Activated naive CD8-positive, alpha-beta T cell (primary cell): Measurements from ENCODE around the gene APOL5.
"Not testable (repeated sequence)": the region's sequence is repeated elsewhere in the genome, so short reads cannot be mapped to it uniquely, and the experiment has no call there.

Experiments used
- H3K27ac Mint-ChIP-seq: one replicate; pipeline ENCODE4 v1.8.0; 2021; ENCODE audit warnings: mixed read lengths
- H3K27me3 Mint-ChIP-seq: one replicate; pipeline ENCODE4 v1.8.0; 2021; ENCODE audit warnings: mixed read lengths
- H3K36me3 Mint-ChIP-seq: one replicate; pipeline ENCODE4 v1.8.0; 2021; ENCODE audit warnings: mixed read lengths
- H3K4me1 Mint-ChIP-seq: one replicate; pipeline ENCODE4 v1.8.0; 2021; ENCODE audit warnings: low read depth, mixed read lengths
- H3K4me3 Mint-ChIP-seq: one replicate; pipeline ENCODE4 v1.8.0; 2021; ENCODE audit warnings: mild to moderate bottlenecking, mixed read lengths
- H3K9me3 Mint-ChIP-seq: one replicate; pipeline ENCODE4 v1.8.0; 2021; ENCODE audit warnings: low read depth, mixed read lengths

Gene APOL5

DNA sequence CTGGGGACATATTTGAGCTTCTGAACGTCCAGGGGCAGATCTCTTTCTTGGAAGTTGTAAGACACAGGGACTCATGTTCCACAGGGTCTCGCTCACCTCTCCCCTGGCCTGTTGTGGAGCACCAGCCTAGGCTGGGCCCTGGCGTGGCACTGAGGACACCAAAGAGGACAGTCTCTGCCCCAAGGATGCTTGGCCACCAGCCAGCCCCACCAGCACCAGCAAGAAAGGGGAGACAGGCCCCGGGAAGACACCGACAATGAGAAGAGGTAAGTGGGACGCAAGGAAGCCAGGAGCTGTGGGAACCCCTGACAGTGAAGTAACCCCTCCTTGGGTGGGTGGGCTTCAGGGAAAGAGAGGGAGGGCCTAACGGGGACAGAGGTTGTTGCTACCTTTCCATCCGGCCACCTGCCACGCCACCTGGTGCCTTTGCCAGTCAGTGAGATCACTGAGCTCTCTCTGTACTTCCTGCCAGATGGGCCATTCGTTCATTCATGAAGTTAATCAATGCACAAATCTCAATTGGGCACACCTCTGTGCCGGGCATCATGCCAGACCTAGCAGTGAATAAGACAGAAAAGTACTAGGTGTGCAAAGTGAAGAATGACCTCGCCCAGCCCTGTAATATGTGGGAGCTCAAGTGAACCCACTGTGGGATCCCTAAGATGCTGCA is 11.1 kb downstream of the APOL5 start:
- peaks cover 4% of the 10 kb centered on the region for H3K27me3 Mint-ChIP-seq
- H3K9me3 Mint-ChIP-seq, result no peaks in the 10 kb centered on the region
- no peak overlapping the region for H3K4me3 Mint-ChIP-seq
- H3K36me3 Mint-ChIP-seq, result no peaks in the 10 kb centered on the region
- H3K4me1 Mint-ChIP-seq, result no peaks in the 10 kb centered on the region
- no peak overlapping the region for H3K27ac Mint-ChIP-seq

GRCh38 chr22:35729309-35729698 is 11.6 kb downstream of the APOL5 start:
- Mint-ChIP-seq H3K27me3 (peaks cover 4% of the 10 kb centered on the region), H3K36me3 (no peaks in the 10 kb centered on the region), H3K27ac (no peak overlapping the region), H3K9me3 (no peaks in the 10 kb centered on the region), H3K4me3 (no peak overlapping the region), H3K4me1 (no peaks in the 10 kb centered on the region)

GRCh38 chr22:35731321-35731720 is 13.6 kb downstream of the APOL5 start:
- H3K27me3 Mint-ChIP-seq, result peaks cover 4% of the 10 kb centered on the region
- H3K36me3 Mint-ChIP-seq, result no peaks in the 10 kb centered on the region
- H3K27ac Mint-ChIP-seq, result no peak overlapping the region
- no peaks in the 10 kb centered on the region for H3K4me1 Mint-ChIP-seq
- no peaks in the 10 kb centered on the region for H3K9me3 Mint-ChIP-seq
- H3K4me3 Mint-ChIP-seq, result no peak overlapping the region

DNA sequence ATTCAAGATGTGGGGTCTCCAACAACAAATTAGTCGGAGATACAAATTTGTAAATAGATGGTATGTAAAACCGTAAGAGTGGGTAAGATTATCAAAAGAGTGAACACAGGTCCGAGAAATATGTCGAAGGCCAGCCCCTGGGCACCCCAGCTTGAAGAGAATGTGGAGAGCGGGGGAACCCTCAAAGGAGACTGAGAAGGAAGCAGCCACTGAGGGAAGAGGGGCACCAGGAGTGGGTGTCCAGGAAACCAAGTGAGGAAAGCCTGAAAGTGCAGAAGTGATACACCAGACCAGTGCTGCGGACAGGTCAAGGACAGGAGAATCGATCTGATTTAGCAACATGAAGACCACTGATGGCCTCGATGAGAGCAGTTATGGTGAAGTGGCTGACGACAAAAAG is 14.4 kb downstream of the APOL5 start:
- no peaks in the 10 kb centered on the region for H3K9me3 Mint-ChIP-seq
- no peaks in the 10 kb centered on the region for H3K36me3 Mint-ChIP-seq
- no peak overlapping the region for H3K4me3 Mint-ChIP-seq
- no peaks in the 10 kb centered on the region for H3K4me1 Mint-ChIP-seq
- H3K27me3 Mint-ChIP-seq, result peaks cover 4% of the 10 kb centered on the region
- no peak overlapping the region for H3K27ac Mint-ChIP-seq

DNA sequence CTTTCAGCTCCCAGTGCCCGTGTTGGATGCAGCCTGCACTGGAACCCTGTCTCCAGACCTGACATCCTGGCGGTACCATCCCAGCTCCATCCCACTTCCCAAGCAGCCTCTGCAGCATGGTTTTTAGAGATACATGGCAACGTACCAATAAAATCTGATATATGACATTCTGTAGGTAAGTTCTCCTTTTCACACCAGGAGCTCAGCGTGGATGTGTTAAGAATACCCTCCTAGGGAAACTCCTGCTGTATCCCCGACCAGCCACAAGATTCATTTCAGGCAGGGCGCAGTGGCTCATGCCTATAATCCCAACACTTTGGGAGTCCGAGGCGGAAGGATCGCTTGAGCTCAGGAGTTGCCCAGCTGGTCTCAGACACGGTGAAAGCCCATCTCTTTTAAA is 15.4 kb downstream of the APOL5 start:
- Mint-ChIP-seq H3K9me3 (no peaks in the 10 kb centered on the region), H3K27me3 (peaks cover 4% of the 10 kb centered on the region), H3K4me1 (no peaks in the 10 kb centered on the region), H3K36me3 (no peaks in the 10 kb centered on the region), H3K4me3 (no peak overlapping the region), H3K27ac (no peak overlapping the region)

DNA sequence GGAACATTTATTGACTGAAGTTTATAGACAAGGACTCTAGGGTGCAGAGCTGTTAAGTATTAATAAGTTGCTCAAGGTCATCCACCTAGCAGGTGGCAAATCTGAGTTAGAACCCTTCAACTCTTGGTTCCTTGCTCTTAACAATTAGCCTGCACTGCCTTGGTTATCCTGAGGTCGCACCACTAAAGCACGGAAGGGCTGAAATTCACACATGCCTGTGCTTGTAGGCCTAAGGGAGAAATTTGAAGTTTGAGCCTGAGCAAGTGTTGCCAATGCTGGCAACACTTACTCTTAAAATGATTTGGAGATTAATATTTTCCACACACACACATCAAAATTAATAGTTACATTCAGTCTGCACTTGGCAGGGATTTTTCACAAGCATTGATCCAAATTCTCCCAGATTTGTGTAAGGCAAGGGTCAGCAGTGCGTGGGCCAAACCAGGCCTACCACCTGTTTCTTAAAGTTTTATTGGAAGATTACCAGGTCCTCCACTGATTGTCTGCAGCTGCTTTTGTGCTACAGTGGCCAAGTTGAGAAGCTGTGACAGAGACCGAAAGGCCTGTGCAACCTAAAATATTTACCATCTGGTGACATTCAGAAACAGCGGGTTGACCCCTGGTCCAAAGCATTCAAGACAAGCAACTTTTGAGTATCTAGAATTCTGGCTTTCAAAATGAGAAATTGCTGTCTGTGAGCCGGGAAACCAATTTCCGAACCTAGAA is 16.3 kb downstream of the APOL5 start:
- Mint-ChIP-seq H3K27me3 (peaks cover 4% of the 10 kb centered on the region), H3K36me3 (no peaks in the 10 kb centered on the region), H3K4me3 (no peak overlapping the region), H3K4me1 (no peaks in the 10 kb centered on the region), H3K9me3 (no peaks in the 10 kb centered on the region), H3K27ac (no peak overlapping the region)

DNA sequence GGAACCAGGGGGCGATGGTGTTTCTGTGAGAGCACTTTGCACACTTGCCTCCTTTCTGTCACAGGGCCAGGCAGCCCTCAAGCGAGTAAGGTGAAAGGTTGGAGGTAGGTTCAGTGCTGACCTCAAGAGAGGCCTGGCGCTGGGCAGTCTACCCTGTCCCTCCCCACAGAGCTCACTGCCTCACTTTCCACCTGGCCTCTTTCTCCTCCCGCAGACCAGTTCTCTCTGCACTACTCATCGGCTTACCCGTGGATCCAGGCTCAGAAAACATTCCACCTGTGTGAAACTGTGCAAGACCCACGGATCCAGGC is 16.8 kb downstream of the APOL5 start:
- no peaks in the 10 kb centered on the region for H3K9me3 Mint-ChIP-seq
- no peak overlapping the region for H3K27ac Mint-ChIP-seq
- H3K4me3 Mint-ChIP-seq, result no peak overlapping the region
- H3K4me1 Mint-ChIP-seq, result no peaks in the 10 kb centered on the region
- H3K36me3 Mint-ChIP-seq, result no peaks in the 10 kb centered on the region
- H3K27me3 Mint-ChIP-seq, result peaks cover 4% of the 10 kb centered on the region

- peaks cover 4% of the 10 kb centered on the region for H3K27me3 Mint-ChIP-seq
- no peaks in the 10 kb centered on the region for H3K4me1 Mint-ChIP-seq
- H3K36me3 Mint-ChIP-seq, result no peaks in the 10 kb centered on the region
- H3K27ac Mint-ChIP-seq, result no peak overlapping the region
- no peak overlapping the region for H3K4me3 Mint-ChIP-seq
- H3K9me3 Mint-ChIP-seq, result no peaks in the 10 kb centered on the region
Observed at GRCh38 chr22:35735542-35735941, 17.9 kb downstream of the APOL5 start.

DNA sequence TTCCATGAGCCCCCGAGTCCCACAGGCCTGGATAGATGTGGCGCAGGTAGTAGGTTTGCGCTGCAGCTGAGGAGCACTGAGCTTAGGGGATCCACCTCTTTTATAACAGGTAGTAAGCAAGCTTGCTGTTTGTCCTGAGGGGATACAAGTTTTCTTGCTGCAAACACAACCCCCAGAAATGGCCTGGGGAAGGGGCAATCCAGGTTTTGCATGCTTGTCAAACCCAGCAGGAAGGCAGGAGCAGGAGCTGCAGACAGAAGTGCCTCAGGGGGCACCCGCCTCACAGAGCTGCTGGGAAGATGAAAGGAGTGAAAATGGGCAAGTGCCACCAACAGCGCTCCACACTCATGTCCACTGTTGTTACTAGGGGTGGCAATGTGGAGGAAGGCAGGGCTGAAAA is 18.5 kb downstream of the APOL5 start:
- H3K9me3 Mint-ChIP-seq, result no peaks in the 10 kb centered on the region
- no peaks in the 10 kb centered on the region for H3K4me1 Mint-ChIP-seq
- H3K4me3 Mint-ChIP-seq, result no peak overlapping the region
- H3K27ac Mint-ChIP-seq, result no peak overlapping the region
- peaks cover under 1% of the 10 kb centered on the region for H3K27me3 Mint-ChIP-seq
- H3K36me3 Mint-ChIP-seq, result no peaks in the 10 kb centered on the region

GRCh38 chr22:35736701-35737100 is 19.0 kb downstream of the APOL5 start:
- Mint-ChIP-seq H3K4me1 (no peaks in the 10 kb centered on the region), H3K9me3 (no peaks in the 10 kb centered on the region), H3K4me3 (no peak overlapping the region), H3K27ac (no peak overlapping the region), H3K36me3 (no peaks in the 10 kb centered on the region), H3K27me3 (no peaks in the 10 kb centered on the region)

GRCh38 chr22:35737886-35738285 is 20.2 kb downstream of the APOL5 start:
- not testable (repeated sequence) for H3K36me3 Mint-ChIP-seq, H3K4me3 Mint-ChIP-seq, H3K4me1 Mint-ChIP-seq, H3K27me3 Mint-ChIP-seq, H3K9me3 Mint-ChIP-seq, H3K27ac Mint-ChIP-seq

DNA sequence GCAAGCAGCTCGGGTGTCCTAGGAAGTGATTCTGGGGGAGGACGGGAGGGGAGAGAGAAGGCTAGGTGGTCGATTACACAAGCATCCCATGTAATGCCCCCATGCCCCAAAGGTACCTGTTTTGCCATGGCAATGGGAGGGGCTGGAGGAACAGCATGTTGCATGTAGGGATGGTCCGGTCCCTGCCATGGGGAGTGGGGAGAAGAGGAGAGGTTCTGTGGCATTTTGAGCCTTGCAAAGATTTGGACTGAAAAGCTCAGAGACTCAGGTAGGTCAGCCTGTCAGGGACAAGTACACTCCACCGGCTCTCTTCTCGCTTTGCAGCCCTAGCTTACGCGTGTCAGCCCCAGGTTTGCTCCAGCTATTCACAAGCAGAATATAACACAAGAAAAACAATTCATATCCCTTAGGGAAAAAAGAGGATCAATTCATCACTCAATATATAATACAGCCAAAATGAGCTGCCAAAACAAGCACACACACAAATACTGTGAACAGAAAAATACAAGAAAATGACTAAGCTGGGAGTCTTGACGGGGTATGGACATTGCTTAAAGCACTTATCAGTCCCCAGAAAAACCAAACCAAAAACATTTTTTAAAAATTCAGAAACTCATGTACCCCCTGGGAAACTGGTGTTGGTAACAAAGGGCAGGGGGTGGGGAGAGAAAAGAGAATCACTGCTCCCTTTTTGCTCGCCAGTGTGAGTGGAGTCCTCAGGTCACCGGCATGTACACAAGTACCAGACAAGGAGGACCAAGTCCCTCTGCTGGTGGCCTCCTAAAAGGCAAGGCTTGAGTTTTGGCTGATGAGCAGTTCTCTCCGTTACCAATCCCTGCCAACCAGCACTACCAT is 21.6 kb downstream of the APOL5 start:
- Mint-ChIP-seq H3K4me1 (no peaks in the 10 kb centered on the region), H3K36me3 (no peaks in the 10 kb centered on the region), H3K27ac (no peak overlapping the region), H3K4me3 (no peak overlapping the region), H3K9me3 (no peaks in the 10 kb centered on the region), H3K27me3 (no peaks in the 10 kb centered on the region)

- Mint-ChIP-seq H3K9me3 (no peaks in the 10 kb centered on the region), H3K36me3 (no peaks in the 10 kb centered on the region), H3K4me3 (no peak overlapping the region), H3K27me3 (no peaks in the 10 kb centered on the region), H3K4me1 (no peaks in the 10 kb centered on the region), H3K27ac (no peak overlapping the region)
Observed at GRCh38 chr22:35739931-35740380, 22.3 kb downstream of the APOL5 start.

GRCh38 chr22:35740616-35741015 is 22.9 kb downstream of the APOL5 start:
- Mint-ChIP-seq H3K4me1 (no peaks in the 10 kb centered on the region), H3K27me3 (no peaks in the 10 kb centered on the region), H3K27ac (no peak overlapping the region), H3K36me3 (no peaks in the 10 kb centered on the region), H3K9me3 (no peaks in the 10 kb centered on the region), H3K4me3 (no peak overlapping the region)

- Mint-ChIP-seq H3K36me3 (no peaks in the 10 kb centered on the region), H3K9me3 (no peaks in the 10 kb centered on the region), H3K4me3 (no peak overlapping the region), H3K27ac (no peak overlapping the region), H3K4me1 (no peaks in the 10 kb centered on the region), H3K27me3 (no peaks in the 10 kb centered on the region)
Observed at GRCh38 chr22:35742342-35743100, 24.8 kb downstream of the APOL5 start.
